Natural killer cell (primary cell): Measurements from ENCODE around the gene SPECC1. TPM values are rescaled to one million over a fixed set of nuclear protein-coding genes. Genes with fewer than 3 reads are reported as not detected.

Experiments
- ATAC-seq, 3 donors: fragments of 150-1000 bp in 2 of 3; fragments of 200-7000 bp in 1 of 3; cut with Tn5 transposase; 1 replicate in 1 of 3; 2 replicates in 2 of 3; pipeline ENCODE4 v1.10.0; 2021; ENCODE audit warnings: mild to moderate bottlenecking in 2 of 3, moderate library complexity in 2 of 3
- DNase-seq, 2 donors: peaks; one replicate each; pipeline versions ENCODE4 v3.0.0 to v3.0.0-alpha.2; 2013 to 2021; ENCODE audit warnings: mixed read lengths in 1 of 2
- H3K27ac ChIP-seq: one replicate; pipeline ENCODE4 v1.5.1; 2013; ENCODE audit warnings: mild to moderate bottlenecking, low read length
- H3K27me3 ChIP-seq: one replicate; pipeline ENCODE4 v1.6.1; 2013; ENCODE audit warnings: low read length; ENCODE audit not compliant: control insufficient read depth, insufficient read depth
- H3K36me3 ChIP-seq: one replicate; pipeline ENCODE4 v1.6.1; 2013; ENCODE audit warnings: low read length; ENCODE audit not compliant: control insufficient read depth, insufficient read depth
- H3K4me1 ChIP-seq: one replicate; pipeline ENCODE4 v1.6.1; 2013; ENCODE audit warnings: low read length; ENCODE audit not compliant: control insufficient read depth, insufficient read depth
- H3K4me3 ChIP-seq: one replicate; pipeline ENCODE4 v1.5.1; 2013; ENCODE audit warnings: low read length
- H3K9me3 ChIP-seq: one replicate; pipeline ENCODE4 v1.6.1; 2013; ENCODE audit warnings: low read length; ENCODE audit not compliant: control insufficient read depth, insufficient read depth
- H3K27ac Mint-ChIP-seq, 2 donors: one replicate each; pipeline ENCODE4 v1.8.0; 2022; ENCODE audit warnings: mild to moderate bottlenecking in 2 of 2, mixed read lengths in 2 of 2, moderate library complexity in 1 of 2
- H3K27me3 Mint-ChIP-seq, 2 donors: one replicate each; pipeline ENCODE4 v1.8.0; 2022; ENCODE audit warnings: low read depth in 2 of 2, mixed read lengths in 2 of 2
- H3K36me3 Mint-ChIP-seq: one replicate; pipeline ENCODE4 v1.8.0; 2022; ENCODE audit warnings: mixed read lengths
- H3K4me1 Mint-ChIP-seq, 2 donors: one replicate each; pipeline ENCODE4 v1.8.0; 2022; ENCODE audit warnings: mixed read lengths in 2 of 2
- H3K4me3 Mint-ChIP-seq: one replicate; pipeline ENCODE4 v1.8.0; 2022; ENCODE audit warnings: mild to moderate bottlenecking, moderate library complexity, mixed read lengths
- H3K9me3 Mint-ChIP-seq, 2 donors: one replicate each; pipeline ENCODE4 v1.8.0; 2022; ENCODE audit warnings: mixed read lengths in 2 of 2
- WGBS: methylation state at CpG from one replicate; pipeline ENCODE4 v1.1.7; 2013; ENCODE audit warnings: missing lambda C conversion rate; ENCODE audit not compliant: insufficient coverage; 5-methylcytosine and 5-hydroxymethylcytosine counted together
- intact Hi-C: fragments of 100-400 bp; cut with micrococcal nuclease; formaldehyde crosslinking; loops from one replicate; pipeline ENCODE4 v1.14.2; 2022
- total RNA-seq, 4 donors: library from RNA; stranded (reverse); fragments of 120-200 nt in 1 of 4; gene quantifications; one replicate each; pipeline versions ENCODE4 v1.2.3 to v1.2.4, GENCODE V29; 2013 to 2022
- TF ChIP-seq, protein P1 (sequence below): fragments of 200-600 bp; IDR thresholded peaks from one replicate; pipeline ENCODE4 v1.8.0; 2022; ENCODE audit warnings: antibody characterized with exemption

Gene SPECC1
- total RNA-seq, 3 donors from 2014 or later (not counting 1 experiment from before 2014, with no cell fraction given) = 29.3 to 45.1 (median 37.2) TPM

DNA sequence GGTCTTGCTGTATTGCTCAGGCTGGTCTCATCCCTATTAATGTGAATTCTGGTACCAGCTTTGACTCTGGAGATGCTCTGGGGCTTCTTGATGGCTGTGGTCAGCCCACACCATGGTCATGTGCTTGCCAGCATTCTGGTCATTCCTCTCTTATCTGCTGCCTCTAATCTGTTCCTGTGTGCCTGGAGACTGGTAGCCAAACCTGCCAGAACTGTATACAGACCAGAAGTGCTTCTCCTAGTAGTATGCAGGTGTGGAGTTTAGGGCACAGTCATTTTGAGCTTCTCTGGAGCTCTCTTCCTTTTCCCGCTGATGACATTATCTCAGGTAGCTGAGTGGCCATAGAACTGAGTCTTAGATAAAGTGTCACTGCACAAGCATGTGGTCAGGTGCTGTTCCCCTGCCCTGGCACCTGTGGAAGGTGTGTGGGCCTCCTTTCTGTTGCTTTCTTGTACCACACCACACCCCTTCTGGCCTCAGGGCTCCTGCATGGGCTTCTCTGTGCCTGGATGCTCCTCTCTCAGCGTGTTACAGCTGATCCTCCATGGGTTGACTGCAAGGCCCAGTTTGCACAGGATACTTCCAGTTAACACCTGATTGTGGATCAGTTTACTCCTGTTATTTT lies 162.7 kb downstream of the SPECC1 start:
- Histone ChIP-seq H3K4me3 (no peak overlapping the region), H3K27me3 (no peaks in the 10 kb centered on the region), H3K9me3 (no peaks in the 10 kb centered on the region), H3K27ac (no peak overlapping the region), H3K36me3 (no peaks in the 10 kb centered on the region), H3K4me1 (no peaks in the 10 kb centered on the region)
- Mint-ChIP-seq H3K4me3 (no peak overlapping the region), H3K36me3 (no peaks in the 10 kb centered on the region), H3K4me1 (peaks cover 0 to 6% of the 10 kb centered on the region in 2 donors), H3K27me3 (no peaks in the 10 kb centered on the region), H3K27ac (no peak overlapping the region), H3K9me3 (no peaks in the 10 kb centered on the region)
- DNase-seq (no peak), ATAC-seq (no peak)
- TF ChIP-seq, protein P1, sequence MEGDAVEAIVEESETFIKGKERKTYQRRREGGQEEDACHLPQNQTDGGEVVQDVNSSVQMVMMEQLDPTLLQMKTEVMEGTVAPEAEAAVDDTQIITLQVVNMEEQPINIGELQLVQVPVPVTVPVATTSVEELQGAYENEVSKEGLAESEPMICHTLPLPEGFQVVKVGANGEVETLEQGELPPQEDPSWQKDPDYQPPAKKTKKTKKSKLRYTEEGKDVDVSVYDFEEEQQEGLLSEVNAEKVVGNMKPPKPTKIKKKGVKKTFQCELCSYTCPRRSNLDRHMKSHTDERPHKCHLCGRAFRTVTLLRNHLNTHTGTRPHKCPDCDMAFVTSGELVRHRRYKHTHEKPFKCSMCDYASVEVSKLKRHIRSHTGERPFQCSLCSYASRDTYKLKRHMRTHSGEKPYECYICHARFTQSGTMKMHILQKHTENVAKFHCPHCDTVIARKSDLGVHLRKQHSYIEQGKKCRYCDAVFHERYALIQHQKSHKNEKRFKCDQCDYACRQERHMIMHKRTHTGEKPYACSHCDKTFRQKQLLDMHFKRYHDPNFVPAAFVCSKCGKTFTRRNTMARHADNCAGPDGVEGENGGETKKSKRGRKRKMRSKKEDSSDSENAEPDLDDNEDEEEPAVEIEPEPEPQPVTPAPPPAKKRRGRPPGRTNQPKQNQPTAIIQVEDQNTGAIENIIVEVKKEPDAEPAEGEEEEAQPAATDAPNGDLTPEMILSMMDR = no peak
- intact Hi-C loops = no loop called here
- 98% methylated on average over 2 of the region's 2 CpGs for WGBS

- TF ChIP-seq, protein P1 = no peak
- Mint-ChIP-seq H3K27ac (no peak overlapping the region), H3K9me3 (no peaks in the 10 kb centered on the region), H3K4me3 (no peak overlapping the region), H3K4me1 (peaks cover 0 to 6% of the 10 kb centered on the region in 2 donors), H3K36me3 (no peaks in the 10 kb centered on the region), H3K27me3 (no peaks in the 10 kb centered on the region)
- ATAC-seq = no peak
- Histone ChIP-seq H3K36me3 (no peaks in the 10 kb centered on the region), H3K27ac (no peak overlapping the region), H3K9me3 (no peaks in the 10 kb centered on the region), H3K4me3 (no peak overlapping the region), H3K4me1 (no peaks in the 10 kb centered on the region), H3K27me3 (no peaks in the 10 kb centered on the region)
- intact Hi-C loops = no loop called here
- WGBS = 78% methylated on average over 2 of the region's 2 CpGs
- no peak for DNase-seq
These were observed 163.2 kb downstream of the SPECC1 start for GRCh38 chr17:20172376-20172775.

DNA sequence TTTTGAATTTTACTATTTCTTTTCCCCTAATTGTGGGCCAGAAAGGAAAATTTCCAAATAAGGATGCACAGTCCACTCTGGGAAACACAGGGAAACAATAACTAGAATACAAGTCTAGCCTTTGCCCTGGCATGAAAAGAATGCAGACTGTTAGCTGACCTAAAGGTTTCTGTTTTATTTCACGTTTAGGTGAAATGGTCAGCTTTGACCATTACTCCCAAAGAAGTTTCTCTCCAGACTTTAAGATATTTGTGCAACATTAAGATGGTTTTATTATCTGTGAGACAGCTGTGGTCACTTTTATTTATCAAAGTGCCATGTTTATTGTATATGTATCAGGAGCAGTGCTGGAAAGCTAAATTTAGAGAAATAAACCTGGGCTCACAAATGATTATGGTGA lies 163.9 kb downstream of the SPECC1 start:
- no peaks in the 10 kb centered on the region for H3K36me3 Mint-ChIP-seq
- no peak for ATAC-seq
- WGBS = 100% methylated on average over 1 of the region's 1 CpG
- Histone ChIP-seq H3K4me1 (no peaks in the 10 kb centered on the region), H3K36me3 (no peaks in the 10 kb centered on the region), H3K27ac (no peak overlapping the region), H3K4me3 (no peak overlapping the region), H3K27me3 (no peaks in the 10 kb centered on the region), H3K9me3 (no peaks in the 10 kb centered on the region)
- peaks cover 0 to 6% of the 10 kb centered on the region in 2 donors for H3K4me1 Mint-ChIP-seq
- no peak overlapping the region for H3K27ac Mint-ChIP-seq
- intact Hi-C loops = no loop called here
- H3K4me3 Mint-ChIP-seq = no peak overlapping the region
- TF ChIP-seq, protein P1 = no peak
- H3K9me3 Mint-ChIP-seq = no peaks in the 10 kb centered on the region
- H3K27me3 Mint-ChIP-seq = no peaks in the 10 kb centered on the region
- DNase-seq = no peak
